Body of pancreas (tissue), 4 donors: Measurements from ENCODE around the gene RNPEPL1. TPM values are rescaled to one million over a fixed set of nuclear protein-coding genes. Genes with fewer than 3 reads are reported as not detected.

ENCODE experiments used
- ATAC-seq: fragments of 150-250 bp; one replicate; pipeline ENCODE4 v1.9.1; 2016
- DNase-seq, 4 donors: peaks; one replicate each; pipeline ENCODE4 v3.0.0-alpha.2; 2019
- H3K27ac ChIP-seq, 4 donors: fragments of 200-600 bp; sonication (generic); 1 replicate in 3 of 4; 2 replicates in 1 of 4; pipeline versions ENCODE4 v1.5.1 to v1.6.1; 2016 to 2019; ENCODE audit warnings: mild to moderate bottlenecking in 1 of 4, mixed read lengths in 1 of 4, moderate library complexity in 1 of 4
- H3K27me3 ChIP-seq, 2 donors: fragments of 200-600 bp; sonication (generic); one replicate each; pipeline ENCODE4 v1.6.0; 2016; ENCODE audit warnings: mild to moderate bottlenecking in 1 of 2
- H3K36me3 ChIP-seq, 2 donors: fragments of 200-600 bp; sonication (generic); replicated peaks in 1 of 2; 2 replicates each; pipeline ENCODE4 v1.5.1; 2016; ENCODE audit warnings: low read depth in 2 of 2; ENCODE audit not compliant: insufficient read depth in 1 of 2
- H3K4me1 ChIP-seq: fragments of 200-600 bp; sonication (generic); one replicate; pipeline ENCODE4 v1.6.0; 2016
- H3K4me3 ChIP-seq, 2 donors: fragments of 200-600 bp; sonication (generic); 1 replicate in 1 of 2; 2 replicates in 1 of 2; pipeline ENCODE4 v1.5.1; 2016 to 2019
- H3K9me3 ChIP-seq, 3 donors: fragments of 200-600 bp; sonication (generic); 1 replicate in 2 of 3; 2 replicates in 1 of 3; pipeline ENCODE4 v1.5.1; 2016
- POLR2A ChIP-seq, 3 donors: fragments of 450-650 bp; IDR thresholded peaks; one replicate each; pipeline ENCODE4 v1.6.1; 2016; ENCODE audit warnings: antibody characterized with exemption in 3 of 3, mild to moderate bottlenecking in 2 of 3
- WGBS, 2 donors: methylation state at CpG; one replicate each; pipeline ENCODE4 v1.1.5; 2017; 5-methylcytosine and 5-hydroxymethylcytosine counted together
- intact Hi-C: fragments of 100-400 bp; cut with DNase I; formaldehyde crosslinking; loops from one replicate; pipeline ENCODE4 v1.15.1; 2023
- total RNA-seq, 2 donors: library from RNA; depleted of rRNA; stranded (reverse); fragments of >200 nt; gene quantifications; one replicate each; pipeline ENCODE4 v1.1.0, GENCODE V29; 2016
- TF ChIP-seq, protein P1 (sequence below), 7 experiments: fragments of 450-650 bp in 4 of 7; fragments of 200-600 bp in 3 of 7; sonication (generic) in 3 of 7; IDR thresholded peaks; one replicate each; pipeline ENCODE4 v1.5.1; 2016 to 2019; ENCODE audit warnings: antibody characterized with exemption in 7 of 7

RNPEPL1 gene
- total RNA-seq, 2 donors from 2014 or later, result 63.3 to 162 TPM

GRCh38 chr2:240567137-240567871 is 980 bp upstream of the RNPEPL1 start:
- Histone ChIP-seq H3K27ac (peak overlapping the region; percentile 90 to 94 (median 93)), H3K4me3 (peak overlapping the region in 1 of 2 donors; percentile 42), H3K27me3 (no peaks in the 10 kb centered on the region), H3K4me1 (peaks cover 68% of the 10 kb centered on the region), H3K36me3 (no peaks in the 10 kb centered on the region), H3K9me3 (no peaks in the 10 kb centered on the region)
- TF ChIP-seq POLR2A (IDR thresholded peaks at IDR 0.05), result no peak
- TF ChIP-seq, protein P1, sequence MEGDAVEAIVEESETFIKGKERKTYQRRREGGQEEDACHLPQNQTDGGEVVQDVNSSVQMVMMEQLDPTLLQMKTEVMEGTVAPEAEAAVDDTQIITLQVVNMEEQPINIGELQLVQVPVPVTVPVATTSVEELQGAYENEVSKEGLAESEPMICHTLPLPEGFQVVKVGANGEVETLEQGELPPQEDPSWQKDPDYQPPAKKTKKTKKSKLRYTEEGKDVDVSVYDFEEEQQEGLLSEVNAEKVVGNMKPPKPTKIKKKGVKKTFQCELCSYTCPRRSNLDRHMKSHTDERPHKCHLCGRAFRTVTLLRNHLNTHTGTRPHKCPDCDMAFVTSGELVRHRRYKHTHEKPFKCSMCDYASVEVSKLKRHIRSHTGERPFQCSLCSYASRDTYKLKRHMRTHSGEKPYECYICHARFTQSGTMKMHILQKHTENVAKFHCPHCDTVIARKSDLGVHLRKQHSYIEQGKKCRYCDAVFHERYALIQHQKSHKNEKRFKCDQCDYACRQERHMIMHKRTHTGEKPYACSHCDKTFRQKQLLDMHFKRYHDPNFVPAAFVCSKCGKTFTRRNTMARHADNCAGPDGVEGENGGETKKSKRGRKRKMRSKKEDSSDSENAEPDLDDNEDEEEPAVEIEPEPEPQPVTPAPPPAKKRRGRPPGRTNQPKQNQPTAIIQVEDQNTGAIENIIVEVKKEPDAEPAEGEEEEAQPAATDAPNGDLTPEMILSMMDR (IDR thresholded peaks at IDR 0.05), result no peak
- 20 to 29% methylated on average over 13 to 26 of the region's 26 CpGs for WGBS, 2 donors
- ATAC-seq, result no peak
- peak; percentile 12 to 38 (median 20) for DNase-seq
- intact Hi-C loops, result no loop called here

GRCh38 chr2:240568678-240569522 is 616 bp downstream of the RNPEPL1 start:
- peaks cover 70% of the 10 kb centered on the region for H3K4me1 ChIP-seq
- TF ChIP-seq POLR2A (IDR thresholded peaks at IDR 0.05), result peak in 1 of 3 donors; percentile 11
- TF ChIP-seq, protein P1 (IDR thresholded peaks at IDR 0.05), result peak in 1 of 7 experiments; percentile 3
- H3K4me3 ChIP-seq, result peak overlapping the region; percentile 32 to 59
- H3K9me3 ChIP-seq, result no peaks in the 10 kb centered on the region
- peak overlapping the region; percentile 63 to 81 (median 78) for H3K27ac ChIP-seq
- 0 to 1% methylated on average over 27 to 59 of the region's 93 CpGs for WGBS, 2 donors
- peak; percentile 74 to 84 (median 78) for DNase-seq
- H3K36me3 ChIP-seq, result no peaks in the 10 kb centered on the region
- intact Hi-C loops, result no loop called here
- ATAC-seq, result peak; percentile 59
- H3K27me3 ChIP-seq, result no peaks in the 10 kb centered on the region

- Histone ChIP-seq H3K27ac (peak overlapping the region in 2 of 4 donors; percentile 80 to 81), H3K27me3 (no peaks in the 10 kb centered on the region), H3K4me1 (peaks cover 65% of the 10 kb centered on the region), H3K4me3 (peak overlapping the region; percentile 32 to 59), H3K36me3 (no peaks in the 10 kb centered on the region), H3K9me3 (no peaks in the 10 kb centered on the region)
- no peak for TF ChIP-seq POLR2A (IDR thresholded peaks at IDR 0.05)
- peak in 1 of 4 donors; percentile 26 for DNase-seq
- no peak for ATAC-seq
- 27 to 45% methylated on average over 5 to 9 of the region's 9 CpGs for WGBS, 2 donors
- intact Hi-C loops, result no loop called here
Measured at GRCh38 chr2:240569523-240569997, 1.3 kb downstream of the RNPEPL1 start.

GRCh38 chr2:240569998-240570530 is 1.8 kb downstream of the RNPEPL1 start:
- H3K36me3 ChIP-seq, result peaks cover under 1 to 1% of the 10 kb centered on the region in 2 donors
- intact Hi-C loops, result no loop called here
- WGBS, 2 donors, result 56 to 77% methylated on average over 8 to 15 of the region's 15 CpGs
- DNase-seq (peak in 3 of 4 donors; percentile 5 to 35 (median 24)), ATAC-seq (no peak)
- no peak for TF ChIP-seq POLR2A (IDR thresholded peaks at IDR 0.05)
- TF ChIP-seq, protein P1 (IDR thresholded peaks at IDR 0.05), result no peak
- H3K27me3 ChIP-seq, result no peaks in the 10 kb centered on the region
- H3K9me3 ChIP-seq, result no peaks in the 10 kb centered on the region
- no peak overlapping the region for H3K4me3 ChIP-seq
- peaks cover 60% of the 10 kb centered on the region for H3K4me1 ChIP-seq
- H3K27ac ChIP-seq, result peak overlapping the region in 1 of 4 donors; percentile 80
